ENCODE results near the gene IP6K1.

- TF ChIP-seq RFX5 (IDR thresholded peaks at IDR 0.05; ENCODE audit: low read depth, low read length) (no peak), RELA (IDR thresholded peaks at IDR 0.05; ENCODE audit: borderline replicate concordance, partially characterized antibody) (no peak), ZNF24 (IDR thresholded peaks at IDR 0.05) (no peak), REST (IDR thresholded peaks at IDR 0.05; ENCODE audit: low read depth, low read length) (no peak), STAT3 (IDR thresholded peaks at IDR 0.05; ENCODE audit: low read depth, low read length) (no peak), POLR2A (IDR thresholded peaks at IDR 0.05; ENCODE audit: low read depth, low read length) (no peak), SIX5 (IDR thresholded peaks at IDR 0.05; ENCODE audit: low read depth, low read length, severe bottlenecking) (no peak), CTCF (IDR thresholded peaks at IDR 0.05 in 2 of 3, conservative IDR thresholded peaks at IDR 0.05 in 1 of 3; ENCODE audit: control insufficient read depth in 2 of 3, extremely low read depth in 1 of 3, insufficient read depth in 1 of 3, low read depth in 3 of 3, low read length in 3 of 3) (no peak)
Observed at GRCh38 chr3:49707113-49707480, 79.2 kb downstream of the IP6K1 start.
